LNCaP clone FGC (cell line): Measurements from ENCODE around the gene FAAP20.

ENCODE experiments used
- DNase-seq: peaks from one replicate; pipeline ENCODE4 v3.0.0-alpha.2; 2011; ENCODE audit warnings: low read depth
- H3K4me3 ChIP-seq: 2 replicates; pipeline ENCODE4 v1.5.1; 2011; ENCODE audit warnings: mild to moderate bottlenecking, low read depth, low read length, control low read depth
- TF ChIP-seq, protein P1 (sequence below): IDR thresholded peaks from 2 replicates; pipeline ENCODE4 v1.5.1; 2012; ENCODE audit warnings: mild to moderate bottlenecking; ENCODE audit not compliant: control insufficient read depth, insufficient read depth; ENCODE audit errors: extremely low read depth

The FAAP20 gene

DNA sequence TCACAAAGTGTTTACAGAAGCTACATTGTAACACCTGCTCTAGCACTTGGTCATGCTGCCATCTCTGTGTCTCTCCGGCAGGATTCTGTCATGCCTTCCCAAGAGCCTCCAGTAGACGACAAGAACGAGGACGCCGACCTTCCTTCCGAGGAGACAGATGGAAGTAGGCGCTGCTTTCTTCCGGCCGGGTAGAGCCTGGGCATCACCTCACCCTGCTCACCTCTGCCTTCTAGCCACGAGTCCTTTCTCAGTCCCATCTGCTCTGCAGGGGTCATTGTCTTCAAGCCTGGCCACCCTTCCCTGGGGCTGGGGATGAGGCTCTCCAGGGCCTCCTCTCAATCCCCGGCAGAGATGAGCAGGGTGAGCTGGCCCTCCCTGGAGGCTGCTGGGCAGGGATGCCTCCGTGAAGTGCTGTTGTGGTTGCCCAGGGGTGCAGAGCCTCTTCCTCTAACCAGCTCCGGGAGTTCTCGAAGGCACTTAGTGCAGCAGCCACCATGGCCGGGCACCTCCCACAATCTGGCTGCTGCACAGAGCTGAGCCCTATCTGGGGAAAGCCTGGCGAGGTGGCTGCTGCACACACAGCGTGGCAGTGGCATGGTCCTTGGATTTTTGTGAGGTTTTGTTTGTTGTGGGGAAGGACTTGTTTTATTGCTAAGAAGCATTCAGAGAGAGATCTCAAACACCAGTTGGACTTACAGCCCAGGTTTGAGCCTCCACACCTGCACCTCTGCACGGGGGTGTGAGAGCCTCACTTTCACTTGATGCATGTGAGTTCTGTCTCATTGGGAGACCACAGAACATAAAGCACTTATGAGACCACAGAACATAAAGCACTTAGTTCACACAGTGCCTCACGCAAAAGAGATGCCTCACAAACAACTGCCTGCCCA, 48.4 kb downstream of the FAAP20 start:
- H3K4me3 ChIP-seq, result no peak overlapping the region
- DNase-seq, result no peak
- TF ChIP-seq, protein P1, sequence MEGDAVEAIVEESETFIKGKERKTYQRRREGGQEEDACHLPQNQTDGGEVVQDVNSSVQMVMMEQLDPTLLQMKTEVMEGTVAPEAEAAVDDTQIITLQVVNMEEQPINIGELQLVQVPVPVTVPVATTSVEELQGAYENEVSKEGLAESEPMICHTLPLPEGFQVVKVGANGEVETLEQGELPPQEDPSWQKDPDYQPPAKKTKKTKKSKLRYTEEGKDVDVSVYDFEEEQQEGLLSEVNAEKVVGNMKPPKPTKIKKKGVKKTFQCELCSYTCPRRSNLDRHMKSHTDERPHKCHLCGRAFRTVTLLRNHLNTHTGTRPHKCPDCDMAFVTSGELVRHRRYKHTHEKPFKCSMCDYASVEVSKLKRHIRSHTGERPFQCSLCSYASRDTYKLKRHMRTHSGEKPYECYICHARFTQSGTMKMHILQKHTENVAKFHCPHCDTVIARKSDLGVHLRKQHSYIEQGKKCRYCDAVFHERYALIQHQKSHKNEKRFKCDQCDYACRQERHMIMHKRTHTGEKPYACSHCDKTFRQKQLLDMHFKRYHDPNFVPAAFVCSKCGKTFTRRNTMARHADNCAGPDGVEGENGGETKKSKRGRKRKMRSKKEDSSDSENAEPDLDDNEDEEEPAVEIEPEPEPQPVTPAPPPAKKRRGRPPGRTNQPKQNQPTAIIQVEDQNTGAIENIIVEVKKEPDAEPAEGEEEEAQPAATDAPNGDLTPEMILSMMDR, result no peak

DNA sequence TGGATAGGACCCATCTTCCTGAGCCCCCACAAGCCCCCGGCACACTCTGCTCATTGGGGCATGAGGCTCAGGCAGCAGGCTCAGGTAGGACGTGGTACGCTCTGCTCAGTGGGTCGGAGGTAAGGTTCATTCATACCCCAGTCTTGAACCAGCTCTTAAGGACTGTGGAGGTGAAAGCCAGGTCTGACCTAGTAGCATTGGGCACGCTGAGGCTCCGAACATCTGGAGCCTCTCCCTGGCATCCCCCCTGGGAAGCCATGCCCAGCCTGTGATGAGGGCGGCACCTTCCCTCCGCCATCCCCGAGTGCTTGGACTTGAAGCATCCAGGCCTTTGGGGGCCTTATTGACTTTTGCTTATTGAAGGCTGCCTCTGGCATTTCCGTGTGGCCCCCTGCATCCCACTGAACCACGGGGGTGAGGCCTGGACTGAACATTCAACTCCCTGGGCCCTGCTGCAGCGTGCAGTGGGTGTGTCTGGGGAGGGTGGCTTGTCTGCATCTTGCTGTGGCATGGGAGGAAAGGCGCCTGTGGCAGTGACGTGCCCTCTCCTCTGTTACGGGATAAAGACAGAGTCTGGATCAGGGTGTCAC, 50.0 kb downstream of the FAAP20 start:
- no peak for DNase-seq
- TF ChIP-seq, protein P1, result no peak
- H3K4me3 ChIP-seq, result no peak overlapping the region

DNA sequence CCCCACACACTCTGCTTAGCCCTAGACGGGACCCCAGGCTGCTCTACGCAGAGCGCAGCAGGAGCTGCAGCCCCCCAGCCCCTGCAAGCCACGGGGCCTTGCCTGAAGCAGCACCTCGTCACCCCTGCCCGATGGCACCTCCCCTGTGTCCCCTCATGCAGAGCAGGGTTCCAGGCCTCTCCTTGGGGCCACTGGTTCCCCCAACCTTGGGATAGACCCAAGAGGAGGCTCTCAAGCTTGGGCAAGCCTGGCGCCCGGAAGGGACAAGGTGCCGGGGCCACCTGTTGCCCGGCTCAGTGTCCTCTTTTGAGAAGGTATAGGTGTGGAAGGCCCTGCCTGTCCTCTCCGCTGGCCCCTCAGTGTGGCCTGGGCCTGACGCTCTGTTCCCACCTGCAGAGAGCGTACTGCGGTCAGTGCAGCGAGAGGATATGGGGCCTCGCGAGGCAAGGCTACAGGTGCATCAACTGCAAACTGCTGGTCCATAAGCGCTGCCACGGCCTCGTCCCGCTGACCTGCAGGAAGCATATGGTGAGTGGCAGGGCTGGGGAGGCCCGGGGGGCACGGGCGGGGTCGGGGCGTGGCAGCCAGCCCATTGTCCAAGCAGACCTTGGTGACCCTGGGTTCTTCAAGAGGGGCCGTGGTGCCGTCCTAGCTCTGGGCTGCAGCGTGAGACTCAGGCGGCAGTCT, 50.6 kb downstream of the FAAP20 start:
- TF ChIP-seq, protein P1, result no peak

DNA sequence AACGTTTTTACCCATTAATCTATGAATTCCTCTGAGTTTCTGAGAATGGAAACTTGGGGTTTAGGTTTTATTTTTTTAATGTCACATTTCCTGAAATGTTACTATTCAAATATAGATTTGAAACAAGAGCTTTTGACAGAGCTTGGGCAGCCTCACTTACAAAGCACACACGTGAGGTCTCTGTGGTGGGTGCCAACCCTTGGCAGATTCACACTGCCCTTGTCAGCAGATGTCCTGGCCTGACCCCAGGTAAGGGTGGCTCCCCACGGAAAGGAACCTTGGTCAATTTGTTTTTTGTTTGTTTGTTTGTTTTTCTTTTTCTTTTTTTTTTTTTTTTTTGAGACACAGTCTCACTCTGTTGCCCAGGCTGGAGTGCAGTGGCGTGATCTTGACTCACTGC, 53.5 kb downstream of the FAAP20 start:
- TF ChIP-seq, protein P1, result no peak
- DNase-seq, result no peak
- H3K4me3 ChIP-seq, result no peak overlapping the region

More for the DNA sequence above, 50.6 kb downstream of the FAAP20 start:
- DNase-seq, result no peak
- H3K4me3 ChIP-seq, result no peak overlapping the region
